ENCODE measurements around the gene PTPRN2.

PTPRN2 gene

GRCh38 chr7:157832006-157832405, 755.6 kb downstream of the PTPRN2 start:
- H3K4me3 ChIP-seq (ENCODE audit: low read depth, low read length) = no peak overlapping the region
- no peak for TF ChIP-seq CTCF (IDR thresholded peaks at IDR 0.05; ENCODE audit: low read depth, low read length, missing control alignments)
- no peak for DNase-seq (ENCODE audit: low read depth)

- no peak overlapping the region for H3K4me3 ChIP-seq (ENCODE audit: low read depth, low read length)
- DNase-seq (ENCODE audit: low read depth) = no peak
- TF ChIP-seq CTCF (IDR thresholded peaks at IDR 0.05; ENCODE audit: low read depth, low read length, missing control alignments) = no peak
Observed at GRCh38 chr7:157831143-157831905, 756.3 kb downstream of the PTPRN2 start.

- no peak for TF ChIP-seq CTCF (IDR thresholded peaks at IDR 0.05; ENCODE audit: low read depth, low read length, missing control alignments)
- no peak overlapping the region for H3K4me3 ChIP-seq (ENCODE audit: low read depth, low read length)
- no peak for DNase-seq (ENCODE audit: low read depth)
Observed at GRCh38 chr7:157830331-157830730, 757.3 kb downstream of the PTPRN2 start.

- no peak for TF ChIP-seq CTCF (IDR thresholded peaks at IDR 0.05; ENCODE audit: low read depth, low read length, missing control alignments)
- no peak overlapping the region for H3K4me3 ChIP-seq (ENCODE audit: low read depth, low read length)
- no peak for DNase-seq (ENCODE audit: low read depth)
Observed at GRCh38 chr7:157829491-157829890, 758.1 kb downstream of the PTPRN2 start.

GRCh38 chr7:157828881-157829280, 758.7 kb downstream of the PTPRN2 start:
- no peak for TF ChIP-seq CTCF (IDR thresholded peaks at IDR 0.05; ENCODE audit: low read depth, low read length, missing control alignments)
- no peak overlapping the region for H3K4me3 ChIP-seq (ENCODE audit: low read depth, low read length)
- no peak for DNase-seq (ENCODE audit: low read depth)

GRCh38 chr7:157828190-157828589, 759.4 kb downstream of the PTPRN2 start:
- no peak overlapping the region for H3K4me3 ChIP-seq (ENCODE audit: low read depth, low read length)
- DNase-seq (ENCODE audit: low read depth) = no peak
- no peak for TF ChIP-seq CTCF (IDR thresholded peaks at IDR 0.05; ENCODE audit: low read depth, low read length, missing control alignments)

GRCh38 chr7:157827863-157828160, 759.8 kb downstream of the PTPRN2 start:
- DNase-seq (ENCODE audit: low read depth) = no peak
- TF ChIP-seq CTCF (IDR thresholded peaks at IDR 0.05; ENCODE audit: low read depth, low read length, missing control alignments) = no peak
- H3K4me3 ChIP-seq (ENCODE audit: low read depth, low read length) = no peak overlapping the region
